ENCODE data around the gene RABGAP1.

The RABGAP1 gene

GRCh38 chr9:123127512-123128075, 186.8 kb downstream of the RABGAP1 start:
- no peaks in the 10 kb centered on the region for H3K27me3 ChIP-seq (ENCODE audit: control insufficient read depth in 1 of 2, insufficient read depth in 2 of 2, low read length in 2 of 2)
- no peaks in the 10 kb centered on the region for H3K4me1 ChIP-seq (ENCODE audit: control insufficient read depth, insufficient read depth, low read length)
- H3K4me3 ChIP-seq (ENCODE audit: low read length in 2 of 2), result no peak overlapping the region
- H3K36me3 ChIP-seq (ENCODE audit: control insufficient read depth in 2 of 2, insufficient read depth in 2 of 2, low read length in 2 of 2), result peaks cover 0 to 2% of the 10 kb centered on the region in 2 donors
- no peak overlapping the region for H3K27ac ChIP-seq (ENCODE audit: low read length)
- no peaks in the 10 kb centered on the region for H3K9me3 ChIP-seq (ENCODE audit: control insufficient read depth in 2 of 2, low read length in 2 of 2)
- no peak overlapping the region for H3K9ac ChIP-seq (ENCODE audit: low read length in 2 of 2)

- no peaks in the 10 kb centered on the region for H3K9me3 ChIP-seq (ENCODE audit: control insufficient read depth in 2 of 2, low read length in 2 of 2)
- H3K9ac ChIP-seq (ENCODE audit: low read length in 2 of 2), result no peak overlapping the region
- no peaks in the 10 kb centered on the region for H3K27me3 ChIP-seq (ENCODE audit: control insufficient read depth in 1 of 2, insufficient read depth in 2 of 2, low read length in 2 of 2)
- no peak overlapping the region for H3K4me3 ChIP-seq (ENCODE audit: low read length in 2 of 2)
- no peak overlapping the region for H3K27ac ChIP-seq (ENCODE audit: low read length)
- H3K36me3 ChIP-seq (ENCODE audit: control insufficient read depth in 2 of 2, insufficient read depth in 2 of 2, low read length in 2 of 2), result peaks cover 0 to 3% of the 10 kb centered on the region in 2 donors
- H3K4me1 ChIP-seq (ENCODE audit: control insufficient read depth, insufficient read depth, low read length), result no peaks in the 10 kb centered on the region
Measured at GRCh38 chr9:123128591-123128990, 187.8 kb downstream of the RABGAP1 start.

GRCh38 chr9:123129423-123129822, 188.6 kb downstream of the RABGAP1 start:
- H3K36me3 ChIP-seq (ENCODE audit: control insufficient read depth in 2 of 2, insufficient read depth in 2 of 2, low read length in 2 of 2), result peaks cover 0 to 3% of the 10 kb centered on the region in 2 donors
- H3K27ac ChIP-seq (ENCODE audit: low read length), result no peak overlapping the region
- no peaks in the 10 kb centered on the region for H3K4me1 ChIP-seq (ENCODE audit: control insufficient read depth, insufficient read depth, low read length)
- H3K9me3 ChIP-seq (ENCODE audit: control insufficient read depth in 2 of 2, low read length in 2 of 2), result no peaks in the 10 kb centered on the region
- no peak overlapping the region for H3K9ac ChIP-seq (ENCODE audit: low read length in 2 of 2)
- H3K4me3 ChIP-seq (ENCODE audit: low read length in 2 of 2), result no peak overlapping the region
- no peaks in the 10 kb centered on the region for H3K27me3 ChIP-seq (ENCODE audit: control insufficient read depth in 1 of 2, insufficient read depth in 2 of 2, low read length in 2 of 2)

GRCh38 chr9:123131258-123131657, 190.4 kb downstream of the RABGAP1 start:
- no peaks in the 10 kb centered on the region for H3K9me3 ChIP-seq (ENCODE audit: control insufficient read depth in 2 of 2, low read length in 2 of 2)
- no peak overlapping the region for H3K27ac ChIP-seq (ENCODE audit: low read length)
- no peak overlapping the region for H3K9ac ChIP-seq (ENCODE audit: low read length in 2 of 2)
- no peaks in the 10 kb centered on the region for H3K4me1 ChIP-seq (ENCODE audit: control insufficient read depth, insufficient read depth, low read length)
- peaks cover 0 to 6% of the 10 kb centered on the region in 2 donors for H3K36me3 ChIP-seq (ENCODE audit: control insufficient read depth in 2 of 2, insufficient read depth in 2 of 2, low read length in 2 of 2)
- H3K4me3 ChIP-seq (ENCODE audit: low read length in 2 of 2), result no peak overlapping the region
- H3K27me3 ChIP-seq (ENCODE audit: control insufficient read depth in 1 of 2, insufficient read depth in 2 of 2, low read length in 2 of 2), result no peaks in the 10 kb centered on the region

GRCh38 chr9:123131993-123132392, 191.2 kb downstream of the RABGAP1 start:
- Histone ChIP-seq H3K27ac (ENCODE audit: low read length) (no peak overlapping the region), H3K9ac (ENCODE audit: low read length in 2 of 2) (no peak overlapping the region), H3K4me3 (ENCODE audit: low read length in 2 of 2) (no peak overlapping the region), H3K27me3 (ENCODE audit: control insufficient read depth in 1 of 2, insufficient read depth in 2 of 2, low read length in 2 of 2) (no peaks in the 10 kb centered on the region), H3K9me3 (ENCODE audit: control insufficient read depth in 2 of 2, low read length in 2 of 2) (no peaks in the 10 kb centered on the region), H3K36me3 (ENCODE audit: control insufficient read depth in 2 of 2, insufficient read depth in 2 of 2, low read length in 2 of 2) (peaks cover 0 to 6% of the 10 kb centered on the region in 2 donors), H3K4me1 (ENCODE audit: control insufficient read depth, insufficient read depth, low read length) (no peaks in the 10 kb centered on the region)

- Histone ChIP-seq H3K27ac (ENCODE audit: low read length) (no peak overlapping the region), H3K9me3 (ENCODE audit: control insufficient read depth in 2 of 2, low read length in 2 of 2) (no peaks in the 10 kb centered on the region), H3K36me3 (ENCODE audit: control insufficient read depth in 2 of 2, insufficient read depth in 2 of 2, low read length in 2 of 2) (peaks cover 0 to 6% of the 10 kb centered on the region in 2 donors), H3K4me1 (ENCODE audit: control insufficient read depth, insufficient read depth, low read length) (no peaks in the 10 kb centered on the region), H3K4me3 (ENCODE audit: low read length in 2 of 2) (no peak overlapping the region), H3K27me3 (ENCODE audit: control insufficient read depth in 1 of 2, insufficient read depth in 2 of 2, low read length in 2 of 2) (no peaks in the 10 kb centered on the region), H3K9ac (ENCODE audit: low read length in 2 of 2) (no peak overlapping the region)
Measured at GRCh38 chr9:123132696-123133095, 191.9 kb downstream of the RABGAP1 start.

- H3K27ac ChIP-seq (ENCODE audit: low read length), result no peak overlapping the region
- H3K4me3 ChIP-seq (ENCODE audit: low read length in 2 of 2), result no peak overlapping the region
- no peak overlapping the region for H3K9ac ChIP-seq (ENCODE audit: low read length in 2 of 2)
- H3K9me3 ChIP-seq (ENCODE audit: control insufficient read depth in 2 of 2, low read length in 2 of 2), result no peaks in the 10 kb centered on the region
- H3K27me3 ChIP-seq (ENCODE audit: control insufficient read depth in 1 of 2, insufficient read depth in 2 of 2, low read length in 2 of 2), result no peaks in the 10 kb centered on the region
- peaks cover 0 to 6% of the 10 kb centered on the region in 2 donors for H3K36me3 ChIP-seq (ENCODE audit: control insufficient read depth in 2 of 2, insufficient read depth in 2 of 2, low read length in 2 of 2)
- no peaks in the 10 kb centered on the region for H3K4me1 ChIP-seq (ENCODE audit: control insufficient read depth, insufficient read depth, low read length)
Measured at GRCh38 chr9:123135430-123135829, 194.6 kb downstream of the RABGAP1 start.

- Histone ChIP-seq H3K27me3 (ENCODE audit: control insufficient read depth in 1 of 2, insufficient read depth in 2 of 2, low read length in 2 of 2) (no peaks in the 10 kb centered on the region), H3K27ac (ENCODE audit: low read length) (no peak overlapping the region), H3K4me1 (ENCODE audit: control insufficient read depth, insufficient read depth, low read length) (no peaks in the 10 kb centered on the region), H3K36me3 (ENCODE audit: control insufficient read depth in 2 of 2, insufficient read depth in 2 of 2, low read length in 2 of 2) (peaks cover 0 to 3% of the 10 kb centered on the region in 2 donors), H3K9me3 (ENCODE audit: control insufficient read depth in 2 of 2, low read length in 2 of 2) (no peaks in the 10 kb centered on the region), H3K4me3 (ENCODE audit: low read length in 2 of 2) (no peak overlapping the region), H3K9ac (ENCODE audit: low read length in 2 of 2) (no peak overlapping the region)
Measured at GRCh38 chr9:123138163-123138562, 197.3 kb downstream of the RABGAP1 start.

GRCh38 chr9:123149067-123149466, 208.2 kb downstream of the RABGAP1 start:
- peaks cover 0 to 2% of the 10 kb centered on the region in 2 donors for H3K36me3 ChIP-seq (ENCODE audit: control insufficient read depth in 2 of 2, insufficient read depth in 2 of 2, low read length in 2 of 2)
- no peak overlapping the region for H3K27ac ChIP-seq (ENCODE audit: low read length)
- no peak overlapping the region for H3K9ac ChIP-seq (ENCODE audit: low read length in 2 of 2)
- no peaks in the 10 kb centered on the region for H3K4me1 ChIP-seq (ENCODE audit: control insufficient read depth, insufficient read depth, low read length)
- H3K4me3 ChIP-seq (ENCODE audit: low read length in 2 of 2), result no peak overlapping the region
- H3K9me3 ChIP-seq (ENCODE audit: control insufficient read depth in 2 of 2, low read length in 2 of 2), result no peaks in the 10 kb centered on the region
- no peaks in the 10 kb centered on the region for H3K27me3 ChIP-seq (ENCODE audit: control insufficient read depth in 1 of 2, insufficient read depth in 2 of 2, low read length in 2 of 2)

- H3K4me1 ChIP-seq (ENCODE audit: control insufficient read depth, insufficient read depth, low read length), result no peaks in the 10 kb centered on the region
- peaks cover 2 to 3% of the 10 kb centered on the region in 2 donors for H3K36me3 ChIP-seq (ENCODE audit: control insufficient read depth in 2 of 2, insufficient read depth in 2 of 2, low read length in 2 of 2)
- H3K4me3 ChIP-seq (ENCODE audit: low read length in 2 of 2), result no peak overlapping the region
- H3K9ac ChIP-seq (ENCODE audit: low read length in 2 of 2), result no peak overlapping the region
- H3K27me3 ChIP-seq (ENCODE audit: control insufficient read depth in 1 of 2, insufficient read depth in 2 of 2, low read length in 2 of 2), result no peaks in the 10 kb centered on the region
- H3K27ac ChIP-seq (ENCODE audit: low read length), result no peak overlapping the region
- no peaks in the 10 kb centered on the region for H3K9me3 ChIP-seq (ENCODE audit: control insufficient read depth in 2 of 2, low read length in 2 of 2)
Measured at GRCh38 chr9:123150708-123151503, 210.1 kb downstream of the RABGAP1 start.

Data from stomach smooth muscle (tissue), 2 donors.